H1 (cell line): ENCODE data around the gene PRRC2C.

Experiments used
- CBX8 ChIP-seq: fragments of 300-800, 300-1000 bp; sonication (generic); IDR thresholded peaks from 2 replicates; pipeline ENCODE4 v1.7.1; 2016; ENCODE audit warnings: low read depth, low read length, borderline replicate concordance
- TAF1 ChIP-seq: IDR thresholded peaks from 2 replicates; pipeline ENCODE4 v1.6.1; 2011; ENCODE audit warnings: mild to moderate bottlenecking, low read depth, low read length
- TF ChIP-seq, protein P1 (sequence below), 3 experiments: IDR thresholded peaks; 1 replicate in 2 of 3; 2 replicates in 1 of 3; pipeline versions ENCODE4 v1.5.1 to v1.6.1; 2011; ENCODE audit warnings: low read length in 3 of 3, mild to moderate bottlenecking in 3 of 3, inconsistent platforms in 2 of 3, low read depth in 1 of 3, moderate library complexity in 1 of 3; ENCODE audit not compliant: insufficient read depth in 1 of 3; ENCODE audit errors: control extremely low read depth in 1 of 3

DNA sequence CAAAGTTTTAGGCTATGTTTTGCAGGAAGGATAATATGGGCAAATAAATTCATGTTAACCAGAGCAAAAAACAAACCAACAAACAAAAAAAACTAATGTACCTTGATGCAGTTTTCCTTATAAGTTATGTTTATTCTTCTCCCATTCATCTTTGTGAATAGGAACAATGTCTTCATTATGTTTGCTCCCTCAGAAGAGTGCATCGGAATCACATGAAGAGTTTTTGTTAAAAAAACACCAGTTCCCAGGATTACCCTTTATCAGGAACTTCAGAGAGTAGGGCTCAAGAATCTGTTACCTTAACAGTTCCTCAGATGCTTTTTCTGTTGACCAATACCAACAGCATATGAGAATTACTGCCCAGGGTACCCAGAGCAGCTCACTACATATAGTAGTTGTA lies 14.6 kb upstream of the PRRC2C start:
- no peak for TF ChIP-seq TAF1
- TF ChIP-seq, protein P1, sequence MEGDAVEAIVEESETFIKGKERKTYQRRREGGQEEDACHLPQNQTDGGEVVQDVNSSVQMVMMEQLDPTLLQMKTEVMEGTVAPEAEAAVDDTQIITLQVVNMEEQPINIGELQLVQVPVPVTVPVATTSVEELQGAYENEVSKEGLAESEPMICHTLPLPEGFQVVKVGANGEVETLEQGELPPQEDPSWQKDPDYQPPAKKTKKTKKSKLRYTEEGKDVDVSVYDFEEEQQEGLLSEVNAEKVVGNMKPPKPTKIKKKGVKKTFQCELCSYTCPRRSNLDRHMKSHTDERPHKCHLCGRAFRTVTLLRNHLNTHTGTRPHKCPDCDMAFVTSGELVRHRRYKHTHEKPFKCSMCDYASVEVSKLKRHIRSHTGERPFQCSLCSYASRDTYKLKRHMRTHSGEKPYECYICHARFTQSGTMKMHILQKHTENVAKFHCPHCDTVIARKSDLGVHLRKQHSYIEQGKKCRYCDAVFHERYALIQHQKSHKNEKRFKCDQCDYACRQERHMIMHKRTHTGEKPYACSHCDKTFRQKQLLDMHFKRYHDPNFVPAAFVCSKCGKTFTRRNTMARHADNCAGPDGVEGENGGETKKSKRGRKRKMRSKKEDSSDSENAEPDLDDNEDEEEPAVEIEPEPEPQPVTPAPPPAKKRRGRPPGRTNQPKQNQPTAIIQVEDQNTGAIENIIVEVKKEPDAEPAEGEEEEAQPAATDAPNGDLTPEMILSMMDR (IDR thresholded peaks at IDR 0.05; ENCODE audit: control extremely low read depth in 1 of 3, insufficient read depth in 1 of 3, low read depth in 1 of 3, low read length in 3 of 3): no peak
- no peak for TF ChIP-seq CBX8
